Astrocyte (in vitro differentiated cells and primary cell): ENCODE results near the gene LYRM7.

Experiments used
- CTCF ChIP-seq: IDR thresholded peaks from 2 replicates; pipeline ENCODE4 v1.5.1; 2011; ENCODE audit warnings: low read depth, mild to moderate bottlenecking, inconsistent platforms, low read length, moderate library complexity; ENCODE audit not compliant: insufficient read depth
- EZH2 ChIP-seq: IDR thresholded peaks from 2 replicates; pipeline ENCODE4 v1.6.1; 2012; ENCODE audit warnings: mild to moderate bottlenecking, low read length, inconsistent platforms; ENCODE audit not compliant: insufficient read depth

GRCh38 chr5:131206061-131206460 is 35.3 kb downstream of the LYRM7 start:
- TF ChIP-seq CTCF (no peak), EZH2 (no peak)
